Measurements from ENCODE around the gene PCBP3. TPM values are rescaled to one million over a fixed set of nuclear protein-coding genes. Genes with fewer than 3 reads are reported as not detected.

Gene PCBP3
- total and polyA plus RNA-seq, 10 of the 15 experiments (the other 5 are each of a cell fraction or from before 2014, with no cell fraction given), result 0.09 to 1.3 (median 0.46) TPM; not detected in 3

DNA sequence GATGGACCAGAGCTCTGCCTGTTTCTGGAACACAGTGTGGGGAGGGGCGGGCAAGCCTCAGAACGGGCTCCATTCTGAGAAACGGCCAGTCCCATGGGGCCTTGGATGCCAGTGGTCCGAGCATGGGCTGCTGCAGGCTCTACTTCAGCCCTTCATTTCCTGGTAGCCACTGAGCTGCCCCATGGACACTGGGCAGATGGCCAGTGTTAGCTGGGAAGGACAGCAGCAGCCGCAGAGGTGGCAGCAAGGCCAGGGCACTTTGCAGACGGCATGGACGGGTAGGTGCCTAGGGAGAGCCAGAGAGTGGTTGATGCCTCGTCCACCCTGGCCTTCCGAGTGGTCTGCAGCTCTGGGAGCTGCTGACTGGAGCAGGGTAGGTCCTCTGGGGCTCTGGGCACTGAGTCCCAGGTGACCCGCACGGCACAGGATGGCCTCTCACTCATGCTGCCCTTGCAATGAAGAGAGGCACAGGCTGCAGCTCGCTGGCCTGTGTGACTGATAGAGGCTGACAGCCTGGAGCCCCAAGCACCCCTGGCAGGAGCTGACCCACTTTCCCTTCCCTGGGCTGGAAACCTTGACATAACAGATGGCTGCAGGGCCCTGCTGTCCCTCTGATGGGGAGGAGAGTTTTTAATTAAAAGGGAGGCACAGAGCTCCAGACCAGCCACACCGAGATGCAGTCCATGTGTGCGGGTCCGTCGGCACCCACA is 250.4 kb downstream of the PCBP3 start:
- SMC1A ChIA-PET (ENCODE audit: uncharacterized antibody, unreplicated experiment), result no interaction called here
- Histone ChIP-seq H2AFZ (ENCODE audit: control insufficient read depth, low read depth, low read length) (no peak overlapping the region), H3K4me2 (ENCODE audit: control insufficient read depth, insufficient read depth) (no peak overlapping the region), H3K4me1 (ENCODE audit: control insufficient read depth, insufficient read depth, low read length) (no peaks in the 10 kb centered on the region), H3K27ac (ENCODE audit: control insufficient read depth, insufficient read depth) (no peak overlapping the region), H3K36me3 (ENCODE audit: control insufficient read depth in 2 of 2, insufficient read depth in 2 of 2, low read length in 1 of 2) (no peaks in the 10 kb centered on the region), H3K9ac (ENCODE audit: control insufficient read depth, insufficient read depth, low read length) (no peak overlapping the region), H4K20me1 (ENCODE audit: control insufficient read depth, insufficient read depth) (no peaks in the 10 kb centered on the region), H3K9me3 (replicated peaks; ENCODE audit: control insufficient read depth, insufficient read depth, low read length) (no peaks in the 10 kb centered on the region), H3K4me3 (no peak overlapping the region), H3K79me2 (ENCODE audit: control insufficient read depth, insufficient read depth, low read length) (no peaks in the 10 kb centered on the region), H3K27me3 (replicated peaks in 1 of 2; ENCODE audit: control insufficient read depth in 2 of 2, insufficient read depth in 2 of 2, low read length in 1 of 2) (no peaks in the 10 kb centered on the region)
- CTCF ChIA-PET, result no interaction called here
- no peak for DNase-seq (ENCODE audit: low read depth, low spot score)
- ATAC-seq, result no peak
- BruUV-seq (replicated peaks), result no TSS peak
- TF ChIP-seq RCOR1 (conservative IDR thresholded peaks at IDR 0.05; ENCODE audit: low read depth, low read length), result no peak
- TF ChIP-seq, protein P1, sequence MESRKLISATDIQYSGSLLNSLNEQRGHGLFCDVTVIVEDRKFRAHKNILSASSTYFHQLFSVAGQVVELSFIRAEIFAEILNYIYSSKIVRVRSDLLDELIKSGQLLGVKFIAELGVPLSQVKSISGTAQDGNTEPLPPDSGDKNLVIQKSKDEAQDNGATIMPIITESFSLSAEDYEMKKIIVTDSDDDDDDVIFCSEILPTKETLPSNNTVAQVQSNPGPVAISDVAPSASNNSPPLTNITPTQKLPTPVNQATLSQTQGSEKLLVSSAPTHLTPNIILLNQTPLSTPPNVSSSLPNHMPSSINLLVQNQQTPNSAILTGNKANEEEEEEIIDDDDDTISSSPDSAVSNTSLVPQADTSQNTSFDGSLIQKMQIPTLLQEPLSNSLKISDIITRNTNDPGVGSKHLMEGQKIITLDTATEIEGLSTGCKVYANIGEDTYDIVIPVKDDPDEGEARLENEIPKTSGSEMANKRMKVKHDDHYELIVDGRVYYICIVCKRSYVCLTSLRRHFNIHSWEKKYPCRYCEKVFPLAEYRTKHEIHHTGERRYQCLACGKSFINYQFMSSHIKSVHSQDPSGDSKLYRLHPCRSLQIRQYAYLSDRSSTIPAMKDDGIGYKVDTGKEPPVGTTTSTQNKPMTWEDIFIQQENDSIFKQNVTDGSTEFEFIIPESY (IDR thresholded peaks at IDR 0.05), result no peak
- intact Hi-C loops (cut with micrococcal nuclease; ENCODE audit: unreplicated experiment) (no loop called here), in situ Hi-C loops (cut with MboI) (no loop called here)
- FAIRE-seq, result no peak
- POLR2A ChIA-PET, result no interaction called here
- RAD21 ChIA-PET (ENCODE audit: unreplicated experiment), result no interaction called here
- 34% methylated on average over 16 of the region's 16 CpGs for WGBS (ENCODE audit: insufficient coverage, insufficient replicate concordance, low lambda C conversion rate, missing lambda C conversion rate)

DNA sequence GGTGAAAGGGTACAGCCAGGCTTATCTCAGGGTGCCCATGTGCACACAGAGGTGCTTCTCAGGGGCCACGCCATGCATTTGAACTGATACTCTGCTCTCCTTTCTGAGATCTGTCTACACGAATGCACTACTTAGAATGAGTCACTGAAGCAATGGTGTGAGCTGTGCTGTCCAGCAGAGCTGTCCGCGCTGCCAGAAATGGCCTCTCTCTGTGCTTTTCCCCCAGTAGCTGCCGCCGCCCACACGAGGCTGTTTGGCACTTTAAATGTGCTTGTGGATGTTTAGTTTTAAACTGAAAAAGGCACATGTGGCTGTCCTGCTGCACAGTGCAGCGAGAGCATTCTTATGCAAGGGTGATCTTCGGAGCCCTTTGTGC is 250.9 kb downstream of the PCBP3 start:
- Histone ChIP-seq H3K9me3 (replicated peaks; ENCODE audit: control insufficient read depth, insufficient read depth, low read length) (no peaks in the 10 kb centered on the region), H3K4me1 (ENCODE audit: control insufficient read depth, insufficient read depth, low read length) (no peaks in the 10 kb centered on the region), H3K4me3 (no peak overlapping the region), H3K27ac (ENCODE audit: control insufficient read depth, insufficient read depth) (no peak overlapping the region), H3K4me2 (ENCODE audit: control insufficient read depth, insufficient read depth) (no peak overlapping the region), H3K36me3 (ENCODE audit: control insufficient read depth in 2 of 2, insufficient read depth in 2 of 2, low read length in 1 of 2) (no peaks in the 10 kb centered on the region), H3K79me2 (ENCODE audit: control insufficient read depth, insufficient read depth, low read length) (no peaks in the 10 kb centered on the region), H3K27me3 (replicated peaks in 1 of 2; ENCODE audit: control insufficient read depth in 2 of 2, insufficient read depth in 2 of 2, low read length in 1 of 2) (no peaks in the 10 kb centered on the region), H3K9ac (ENCODE audit: control insufficient read depth, insufficient read depth, low read length) (no peak overlapping the region), H2AFZ (ENCODE audit: control insufficient read depth, low read depth, low read length) (no peak overlapping the region), H4K20me1 (ENCODE audit: control insufficient read depth, insufficient read depth) (no peaks in the 10 kb centered on the region)
- SMC1A ChIA-PET (ENCODE audit: uncharacterized antibody, unreplicated experiment), result no interaction called here
- CTCF ChIA-PET, result no interaction called here
- WGBS (ENCODE audit: insufficient coverage, insufficient replicate concordance, low lambda C conversion rate, missing lambda C conversion rate), result 64% methylated on average over 9 of the region's 9 CpGs
- DNase-seq (ENCODE audit: low read depth, low spot score) (no peak), ATAC-seq (no peak), FAIRE-seq (no peak)
- TF ChIP-seq CEBPB (IDR thresholded peaks at IDR 0.05; ENCODE audit: borderline replicate concordance in 1 of 2, low read depth in 2 of 2, low read length in 2 of 2) (no peak), SMAD1 (IDR thresholded peaks at IDR 0.05; ENCODE audit: low read depth, partially characterized antibody) (no peak), DPF2 (IDR thresholded peaks at IDR 0.05) (no peak), RUNX3 (IDR thresholded peaks at IDR 0.05; ENCODE audit: low read length) (no peak), TARDBP (IDR thresholded peaks at IDR 0.05; ENCODE audit: borderline replicate concordance) (no peak), PAX8 (IDR thresholded peaks at IDR 0.05) (no peak), HDAC6 (IDR thresholded peaks at IDR 0.05; ENCODE audit: unreplicated experiment) (no peak), RFX5 (IDR thresholded peaks at IDR 0.05; ENCODE audit: low read depth, low read length) (no peak), WRNIP1 (IDR thresholded peaks at IDR 0.05; ENCODE audit: borderline replicate concordance, low read depth, low read length) (no peak), SMC3 (IDR thresholded peaks at IDR 0.05; ENCODE audit: borderline replicate concordance, low read length) (no peak), PML (IDR thresholded peaks at IDR 0.05; ENCODE audit: low read length) (no peak), RELA (IDR thresholded peaks at IDR 0.05; ENCODE audit: borderline replicate concordance, partially characterized antibody) (no peak)
- TF ChIP-seq, protein P2, sequence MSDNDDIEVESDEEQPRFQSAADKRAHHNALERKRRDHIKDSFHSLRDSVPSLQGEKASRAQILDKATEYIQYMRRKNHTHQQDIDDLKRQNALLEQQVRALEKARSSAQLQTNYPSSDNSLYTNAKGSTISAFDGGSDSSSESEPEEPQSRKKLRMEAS (IDR thresholded peaks at IDR 0.05; ENCODE audit: low read depth, low read length), result no peak
- TF ChIP-seq, protein P3, sequence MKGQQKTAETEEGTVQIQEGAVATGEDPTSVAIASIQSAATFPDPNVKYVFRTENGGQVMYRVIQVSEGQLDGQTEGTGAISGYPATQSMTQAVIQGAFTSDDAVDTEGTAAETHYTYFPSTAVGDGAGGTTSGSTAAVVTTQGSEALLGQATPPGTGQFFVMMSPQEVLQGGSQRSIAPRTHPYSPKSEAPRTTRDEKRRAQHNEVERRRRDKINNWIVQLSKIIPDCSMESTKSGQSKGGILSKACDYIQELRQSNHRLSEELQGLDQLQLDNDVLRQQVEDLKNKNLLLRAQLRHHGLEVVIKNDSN (IDR thresholded peaks at IDR 0.05; ENCODE audit: borderline replicate concordance, extremely low read length, insufficient read depth, low read depth, low read length), result no peak
- intact Hi-C loops (cut with micrococcal nuclease; ENCODE audit: unreplicated experiment) (no loop called here), in situ Hi-C loops (cut with MboI) (no loop called here)
- RAD21 ChIA-PET (ENCODE audit: unreplicated experiment), result no interaction called here
- POLR2A ChIA-PET, result no interaction called here
- no TSS peak for BruUV-seq (replicated peaks)

Measured in GM12878 (cell line).